ENCODE data around the gene INPP4A.

INPP4A gene

GRCh38 chr2:98472961-98473746 is 28.5 kb downstream of the INPP4A start:
- no peaks in the 10 kb centered on the region for H3K27me3 ChIP-seq
- H3K4me1 ChIP-seq (ENCODE audit: control insufficient read depth in 1 of 2, insufficient read depth in 1 of 2, low read depth in 1 of 2, low read length in 1 of 2): peaks cover 21 to 79% of the 10 kb centered on the region in 2 experiments

GRCh38 chr2:98473995-98474780 is 29.5 kb downstream of the INPP4A start:
- Histone ChIP-seq H3K4me3 (ENCODE audit: low read depth in 1 of 2, low read length in 1 of 2) (no peak overlapping the region), H3K9me3 (no peaks in the 10 kb centered on the region), H3K27me3 (no peaks in the 10 kb centered on the region), H3K36me3 (no peaks in the 10 kb centered on the region), H3K27ac (peak overlapping the region; percentile 66), H3K4me1 (ENCODE audit: control insufficient read depth in 1 of 2, insufficient read depth in 1 of 2, low read depth in 1 of 2, low read length in 1 of 2) (peaks cover 25 to 79% of the 10 kb centered on the region in 2 experiments)
- TF ChIP-seq CTCF (IDR thresholded peaks at IDR 0.05): no peak

More at GRCh38 chr2:98472961-98473746, 28.5 kb downstream of the INPP4A start:
- Histone ChIP-seq H3K9me3 (no peaks in the 10 kb centered on the region), H3K27ac (peak overlapping the region; percentile 66), H3K36me3 (no peaks in the 10 kb centered on the region), H3K4me3 (ENCODE audit: low read depth in 1 of 2, low read length in 1 of 2) (no peak overlapping the region)
- TF ChIP-seq CTCF (IDR thresholded peaks at IDR 0.05): no peak

- peak overlapping the region; percentile 66 for H3K27ac ChIP-seq
- no peak overlapping the region for H3K4me3 ChIP-seq (ENCODE audit: low read depth in 1 of 2, low read length in 1 of 2)
- no peaks in the 10 kb centered on the region for H3K27me3 ChIP-seq
- H3K36me3 ChIP-seq: no peaks in the 10 kb centered on the region
- no peak for TF ChIP-seq CTCF (IDR thresholded peaks at IDR 0.05)
- peaks cover 21 to 81% of the 10 kb centered on the region in 2 experiments for H3K4me1 ChIP-seq (ENCODE audit: control insufficient read depth in 1 of 2, insufficient read depth in 1 of 2, low read depth in 1 of 2, low read length in 1 of 2)
- H3K9me3 ChIP-seq: no peaks in the 10 kb centered on the region
Observed at GRCh38 chr2:98474979-98475632, 30.4 kb downstream of the INPP4A start.

GRCh38 chr2:98476192-98476868 is 31.7 kb downstream of the INPP4A start:
- H3K27ac ChIP-seq: no peak overlapping the region
- no peak for TF ChIP-seq CTCF (IDR thresholded peaks at IDR 0.05)

GRCh38 chr2:98477036-98477435 is 32.4 kb downstream of the INPP4A start:
- Histone ChIP-seq H3K27ac (peak overlapping the region; percentile 8), H3K36me3 (no peaks in the 10 kb centered on the region), H3K9me3 (no peaks in the 10 kb centered on the region), H3K4me1 (ENCODE audit: control insufficient read depth in 1 of 2, insufficient read depth in 1 of 2, low read depth in 1 of 2, low read length in 1 of 2) (peaks cover 18 to 70% of the 10 kb centered on the region in 2 experiments), H3K27me3 (no peaks in the 10 kb centered on the region), H3K4me3 (ENCODE audit: low read depth in 1 of 2, low read length in 1 of 2) (no peak overlapping the region)
- no peak for TF ChIP-seq CTCF (IDR thresholded peaks at IDR 0.05)

More at GRCh38 chr2:98476192-98476868, 31.7 kb downstream of the INPP4A start:
- H3K4me1 ChIP-seq (ENCODE audit: control insufficient read depth in 1 of 2, insufficient read depth in 1 of 2, low read depth in 1 of 2, low read length in 1 of 2): peaks cover 18 to 70% of the 10 kb centered on the region in 2 experiments
- H3K4me3 ChIP-seq (ENCODE audit: low read depth in 1 of 2, low read length in 1 of 2): no peak overlapping the region
- H3K36me3 ChIP-seq: no peaks in the 10 kb centered on the region
- H3K27me3 ChIP-seq: no peaks in the 10 kb centered on the region
- no peaks in the 10 kb centered on the region for H3K9me3 ChIP-seq

Measured in neutrophil (primary cell).